ENCODE measurements around the gene TRIM3. TPM values are rescaled to one million over a fixed set of nuclear protein-coding genes. Genes with fewer than 3 reads are reported as not detected.

The TRIM3 gene
- total and polyA plus RNA-seq, 2 of the 8 experiments (the other 6 are each of a cell fraction or from before 2014, with no cell fraction given), result 10.7 to 14.3 TPM

DNA sequence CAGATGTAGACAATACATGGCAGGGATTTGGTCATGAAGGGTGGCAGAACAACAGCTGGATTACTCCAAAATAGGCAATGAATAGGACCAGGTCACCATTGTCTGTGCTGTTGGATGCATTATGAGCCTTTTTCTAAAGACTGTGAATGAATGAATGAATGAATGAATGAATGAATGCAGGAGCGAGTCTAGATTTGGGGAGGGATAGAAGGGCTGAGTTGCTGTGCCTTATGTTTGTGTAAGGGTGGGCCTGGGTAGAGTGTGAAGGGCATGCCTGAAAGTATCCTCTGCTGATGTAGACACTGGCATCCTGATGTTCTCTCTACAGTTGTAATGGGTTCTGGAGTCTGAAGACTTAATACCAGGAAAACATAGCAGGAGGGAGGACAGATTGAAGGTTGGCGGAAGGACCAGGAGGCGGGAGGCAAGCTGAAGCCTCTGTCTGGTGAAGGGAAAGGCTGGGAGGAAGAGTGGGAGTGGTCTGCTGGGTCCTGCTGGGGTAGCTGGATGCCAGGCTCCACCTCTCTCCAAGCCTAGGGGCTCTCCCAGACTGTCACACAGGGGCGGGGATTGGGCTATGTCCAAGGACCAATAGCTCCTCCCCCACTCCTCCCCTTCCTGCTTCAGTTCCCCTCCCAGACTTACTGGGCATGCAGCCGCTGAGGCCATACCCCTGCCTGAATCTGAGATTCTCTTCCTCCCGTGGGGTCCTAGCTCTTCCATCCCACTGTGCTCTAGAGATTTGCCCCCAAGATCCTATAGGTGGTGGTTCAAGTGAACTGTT lies 4.8 kb downstream of the TRIM3 start:
- FAIRE-seq, result peak; percentile 96
- Histone ChIP-seq H2BK120ac (replicated peaks; ENCODE audit: low read depth, low read length) (no peak overlapping the region), H2BK12ac (ENCODE audit: low read depth, low read length) (no peak overlapping the region), H3K36me3 (ENCODE audit: control insufficient read depth in 2 of 4, insufficient read depth in 4 of 4, low read length in 3 of 4) (no peaks in the 10 kb centered on the region; a peak in 1 of 8 replicates), H4K91ac (replicated peaks; ENCODE audit: insufficient read length, low read length) (no peak overlapping the region), H3K18ac (ENCODE audit: extremely low read depth, low read length) (peak overlapping the region; percentile 72; the same call in 1 of the 2 replicates), H3K56ac (replicated peaks; ENCODE audit: insufficient read length, low read depth, low read length) (no peak overlapping the region), H3K23ac (ENCODE audit: insufficient read length) (no peak overlapping the region), H3K27ac (ENCODE audit: low read depth, low read length) (no peak overlapping the region; the same call in 1 of the 2 replicates), H4K8ac (ENCODE audit: extremely low read depth, insufficient read depth, low read length) (no peak overlapping the region), H4K5ac (ENCODE audit: insufficient read length, low read depth, low read length) (no peak overlapping the region), H3K4me3 (ENCODE audit: extremely low read depth in 1 of 4, insufficient read depth in 2 of 4, low read depth in 3 of 4, low read length in 4 of 4) (peak overlapping the region in 1 of 4 experiments; percentile 23; a peak in 1 of 8 replicates), H3K4ac (replicated peaks; ENCODE audit: insufficient read length, low read depth, low read length) (no peak overlapping the region), H3K9me3 (ENCODE audit: insufficient read depth in 2 of 2, low read depth in 1 of 2, low read length in 1 of 2) (no peaks in the 10 kb centered on the region), H2BK15ac (ENCODE audit: low read length) (peak overlapping the region; percentile 25; the same call in 1 of the 2 replicates), H3K27me3 (replicated peaks in 1 of 4; ENCODE audit: control insufficient read depth in 3 of 4, extremely low read depth in 1 of 4, insufficient read depth in 3 of 4, low read length in 3 of 4) (no peaks in the 10 kb centered on the region; a peak in 1 of 7 replicates), H3K4me1 (replicated peaks in 1 of 4; ENCODE audit: control insufficient read depth in 3 of 4, insufficient read depth in 4 of 4, low read length in 3 of 4) (peaks cover 5 to 10% (median 7%) of the 10 kb centered on the region in 4 experiments), H3K79me2 (ENCODE audit: control insufficient read depth in 1 of 2, insufficient read depth in 2 of 2, low read length in 2 of 2) (no peaks in the 10 kb centered on the region), H2AK5ac (ENCODE audit: low read depth, low read length) (no peak overlapping the region), H3K23me2 (ENCODE audit: low read depth, low read length) (peaks cover 6% of the 10 kb centered on the region; the same call in 1 of the 2 replicates), H2AFZ (ENCODE audit: low read length) (peak overlapping the region; percentile 68; the same call in 1 of the 2 replicates), H3K79me1 (ENCODE audit: low read depth, low read length) (no peaks in the 10 kb centered on the region), H4K20me1 (replicated peaks in 1 of 2; ENCODE audit: control insufficient read depth in 1 of 2, insufficient read depth in 2 of 2, low read length in 2 of 2) (peaks cover 0 to 2% of the 10 kb centered on the region in 2 experiments), H3K14ac (ENCODE audit: insufficient read length) (no peak overlapping the region), H3K4me2 (ENCODE audit: insufficient read depth in 1 of 2, low read depth in 2 of 2, low read length in 2 of 2) (peak overlapping the region; percentile 44 to 53), H2BK20ac (ENCODE audit: low read length) (no peak overlapping the region; the same call in 1 of the 2 replicates), H2BK5ac (ENCODE audit: low read depth, low read length) (peak overlapping the region; percentile 64), H3K9ac (replicated peaks in 1 of 4; ENCODE audit: extremely low read depth in 1 of 4, low read depth in 3 of 4, low read length in 3 of 4) (peak overlapping the region in 1 of 4 experiments; percentile 71; a peak in 3 of 7 replicates)
- 19% methylated on average over 6 of the region's 6 CpGs; no CpG with 5 or more reads in 1 of the 2 experiments for WGBS, 2 experiments (ENCODE audit: extremely low coverage in 1 of 2, insufficient coverage in 1 of 2, insufficient read length in 1 of 2, insufficient replicate concordance in 2 of 2, low coverage in 1 of 2, low lambda C conversion rate in 2 of 2, missing lambda C conversion rate in 1 of 2)
- ChIA-PET CTCF (ENCODE audit: partially characterized antibody) (interaction anchor here (0.8 to 3.4 kb wide), 13 partner anchors 9 to 106 kb away, joined by 3 to 26 read pairs (median 4); partner anchors contain the start of gene HPX), POLR2A (ENCODE audit: partially characterized antibody) (interaction anchor here (0.6 to 1.5 kb wide), 6 partner anchors 8 to 147 kb away, joined by 3 to 6 read pairs (median 3); partner anchors contain the start of genes ARFIP2, SMPD1 and TIMM10B)
- TF ChIP-seq KDM4A (IDR thresholded peaks at IDR 0.05; ENCODE audit: low read depth, low read length, severe bottlenecking) (no peak), TEAD4 (IDR thresholded peaks at IDR 0.05; ENCODE audit: low read depth, low read length) (0 out of 2 replicates have a peak, but pooled peaks have one; percentile 33), JUN (IDR thresholded peaks at IDR 0.05; ENCODE audit: low read depth, low read length) (no peak), POLR2AphosphoS5 (IDR thresholded peaks at IDR 0.05; ENCODE audit: low read depth, low read length) (peak; percentile 61), SP1 (IDR thresholded peaks at IDR 0.05; ENCODE audit: low read depth, low read length) (peak; percentile 58; the same call in 1 of the 2 replicates), TAF1 (IDR thresholded peaks at IDR 0.05; ENCODE audit: low read depth, low read length) (peak; percentile 46; the same call in 1 of the 2 replicates), CHD1 (IDR thresholded peaks at IDR 0.05; ENCODE audit: low read depth, low read length) (no peak), POLR2A (IDR thresholded peaks at IDR 0.05; ENCODE audit: control extremely low read depth in 1 of 2, low read depth in 2 of 2, low read length in 2 of 2) (peak in 1 of 2 experiments; percentile 88; a peak in 2 of 3 replicates)
- TF ChIP-seq, protein P1, sequence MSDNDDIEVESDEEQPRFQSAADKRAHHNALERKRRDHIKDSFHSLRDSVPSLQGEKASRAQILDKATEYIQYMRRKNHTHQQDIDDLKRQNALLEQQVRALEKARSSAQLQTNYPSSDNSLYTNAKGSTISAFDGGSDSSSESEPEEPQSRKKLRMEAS (IDR thresholded peaks at IDR 0.05), result no peak
- DNase-seq (ENCODE audit: low read depth in 1 of 2, low spot score in 2 of 2), result peak; percentile 88

Data from H1 (cell line).